Activated CD4-positive, alpha-beta T cell treated with anti-CD3 and anti-CD28 coated beads for 36 hours (primary cell): ENCODE measurements around the gene PPP1R12B. TPM values are rescaled to one million over a fixed set of nuclear protein-coding genes. Genes with fewer than 3 reads are reported as not detected.
"Not testable (repeated sequence)": the region's sequence is repeated elsewhere in the genome, so short reads cannot be mapped to it uniquely, and the experiment has no call there.

Experiments
- ATAC-seq: fragments of 200-7000 bp; cut with Tn5 transposase; one replicate; pipeline ENCODE4 v1.10.0; 2021; ENCODE audit warnings: mild to moderate bottlenecking, moderate library complexity
- CTCF ChIA-PET: fragments of 350-600 bp; sonication (Branson Sonifier 250); formaldehyde crosslinking; loops from one replicate; lab custom pipeline; 2021; ENCODE audit warnings: antibody characterized with exemption; lab: Charles Lee
- POLR2A ChIA-PET: fragments of 350-600 bp; sonication (Branson Sonifier 250); formaldehyde crosslinking; loops from one replicate; lab custom pipeline; 2021; ENCODE audit warnings: antibody characterized with exemption, inconsistent platforms; lab: Charles Lee
- DNase-seq: peaks from one replicate; pipeline ENCODE4 v3.0.0-alpha.2; 2020
- H3K27ac Mint-ChIP-seq: one replicate; pipeline ENCODE4 v1.8.0; 2021; ENCODE audit warnings: mixed read lengths
- H3K27me3 Mint-ChIP-seq: one replicate; pipeline ENCODE4 v1.8.0; 2021; ENCODE audit warnings: mixed read lengths
- H3K36me3 Mint-ChIP-seq: one replicate; pipeline ENCODE4 v1.8.0; 2021; ENCODE audit warnings: low read depth, mixed read lengths
- H3K4me1 Mint-ChIP-seq: one replicate; pipeline ENCODE4 v1.8.0; 2021; ENCODE audit warnings: mixed read lengths
- H3K4me3 Mint-ChIP-seq: one replicate; pipeline ENCODE4 v1.8.0; 2021; ENCODE audit warnings: mild to moderate bottlenecking, moderate library complexity, mixed read lengths
- H3K9me3 Mint-ChIP-seq: one replicate; pipeline ENCODE4 v1.8.0; 2021; ENCODE audit warnings: low read depth, mixed read lengths
- intact Hi-C, 2 experiments: fragments of 100-400 bp; cut with DNase I in 1 of 2; cut with micrococcal nuclease in 1 of 2; formaldehyde crosslinking; loops; one replicate each; pipeline versions ENCODE4 v1.14.2 to v1.15.1; 2022 to 2024; cut with DNase I, micrococcal nuclease
- total RNA-seq, 2 experiments: library from RNA; stranded (reverse); gene quantifications; one replicate each; pipeline ENCODE4 v1.2.3, GENCODE V29; 2021

PPP1R12B gene
- total RNA-seq, 2 experiments from 2014 or later: 10.3 to 13.2 TPM

DNA sequence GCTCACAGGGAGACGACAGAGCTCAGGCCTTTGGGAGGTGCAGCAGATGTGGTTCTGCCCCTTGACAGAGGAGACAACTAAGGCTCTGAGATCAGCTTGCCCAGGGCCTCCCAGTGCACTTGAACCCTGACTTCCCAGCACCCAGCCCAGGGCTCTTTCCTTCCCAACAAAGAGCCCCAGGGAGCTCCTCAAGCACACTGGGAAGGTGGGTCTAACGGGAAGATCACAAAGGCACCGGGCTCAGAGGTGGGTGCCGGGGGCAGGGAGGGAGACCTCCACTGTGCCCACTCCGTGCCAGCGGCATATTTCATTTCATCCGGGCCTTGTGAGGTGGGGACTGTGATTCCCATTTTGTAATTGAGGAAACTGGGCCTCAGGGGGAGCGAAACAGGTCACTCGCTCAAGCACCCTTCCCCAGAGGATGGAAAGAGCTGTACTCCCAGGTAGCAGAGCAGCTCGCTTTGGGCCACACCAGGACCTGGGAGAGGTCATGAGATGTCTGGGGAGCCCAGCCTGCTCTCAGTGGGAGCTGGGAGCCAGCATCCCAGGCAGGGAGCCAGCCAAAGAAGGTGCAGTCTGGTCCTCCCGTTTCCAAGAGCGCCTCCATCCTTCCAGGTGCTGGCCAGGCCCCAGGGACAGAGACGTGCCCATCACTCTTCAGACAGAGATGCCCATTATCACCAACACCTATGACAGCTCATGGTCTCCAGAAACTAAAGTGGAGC, 279.5 kb downstream of the PPP1R12B start:
- ATAC-seq (no peak), DNase-seq (no peak)
- Mint-ChIP-seq H3K9me3 (no peaks in the 10 kb centered on the region), H3K4me1 (peaks cover 32% of the 10 kb centered on the region), H3K4me3 (no peak overlapping the region), H3K27me3 (peaks cover 5% of the 10 kb centered on the region), H3K36me3 (no peaks in the 10 kb centered on the region), H3K27ac (no peak overlapping the region)
- ChIA-PET CTCF (interaction anchor here (0.9 kb wide), 1 partner anchor 10 kb away, joined by 3 read pairs; no protein-coding TSS in a partner anchor), POLR2A (interaction anchor here (0.7 kb wide), 1 partner anchor 150 kb away, joined by 3 read pairs; no protein-coding TSS in a partner anchor)
- intact Hi-C loops: loop anchor here (5.0 to 10.0 kb wide), 4 partner anchors 143 to 443 kb away; partner anchors contain the start of genes PPP1R12B (in 1 of the 2) and UBE2T (in 1 of the 2)

DNA sequence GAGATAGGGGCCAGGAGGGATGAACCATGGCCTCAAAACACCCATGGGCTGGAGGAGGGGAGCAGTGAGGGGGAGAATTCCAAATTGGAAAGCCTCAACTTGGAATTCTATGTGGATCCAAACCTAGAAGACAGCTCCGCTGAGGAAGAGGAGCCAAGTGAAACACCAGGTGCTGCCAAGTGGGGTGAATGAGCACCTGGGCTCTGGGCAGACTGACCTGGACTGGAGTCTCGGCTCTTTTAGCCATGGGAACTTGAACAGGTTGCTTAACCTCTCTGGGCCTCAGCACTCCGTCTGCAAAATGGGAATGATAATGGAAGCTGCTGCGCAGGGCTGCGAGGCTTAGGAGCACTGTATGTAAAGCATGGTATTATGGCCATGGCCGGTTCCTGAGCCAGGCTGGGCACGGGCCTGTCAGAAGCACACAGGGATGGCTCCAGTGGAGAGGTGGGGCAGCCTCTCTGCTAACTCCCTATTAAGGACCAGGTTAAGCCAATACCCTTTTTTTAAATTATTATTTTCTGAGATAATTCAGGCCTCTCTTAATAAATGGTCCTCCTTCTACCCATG, 280.2 kb downstream of the PPP1R12B start:
- Mint-ChIP-seq H3K27ac (no peak overlapping the region), H3K27me3 (peaks cover 5% of the 10 kb centered on the region), H3K4me3 (no peak overlapping the region), H3K4me1 (peaks cover 32% of the 10 kb centered on the region), H3K9me3 (no peaks in the 10 kb centered on the region), H3K36me3 (no peaks in the 10 kb centered on the region)
- CTCF ChIA-PET: interaction anchor here (0.6 to 1.3 kb wide), 2 partner anchors 91 to 94 kb away, joined by 3 read pairs; no protein-coding TSS in a partner anchor
- intact Hi-C loops: loop anchor here (5.0 to 10.0 kb wide), 4 partner anchors 144 to 444 kb away; partner anchors contain the start of genes PPP1R12B (in 1 of the 2) and UBE2T (in 1 of the 2)
- ATAC-seq: no peak
- POLR2A ChIA-PET: no interaction called here
- DNase-seq: no peak

DNA sequence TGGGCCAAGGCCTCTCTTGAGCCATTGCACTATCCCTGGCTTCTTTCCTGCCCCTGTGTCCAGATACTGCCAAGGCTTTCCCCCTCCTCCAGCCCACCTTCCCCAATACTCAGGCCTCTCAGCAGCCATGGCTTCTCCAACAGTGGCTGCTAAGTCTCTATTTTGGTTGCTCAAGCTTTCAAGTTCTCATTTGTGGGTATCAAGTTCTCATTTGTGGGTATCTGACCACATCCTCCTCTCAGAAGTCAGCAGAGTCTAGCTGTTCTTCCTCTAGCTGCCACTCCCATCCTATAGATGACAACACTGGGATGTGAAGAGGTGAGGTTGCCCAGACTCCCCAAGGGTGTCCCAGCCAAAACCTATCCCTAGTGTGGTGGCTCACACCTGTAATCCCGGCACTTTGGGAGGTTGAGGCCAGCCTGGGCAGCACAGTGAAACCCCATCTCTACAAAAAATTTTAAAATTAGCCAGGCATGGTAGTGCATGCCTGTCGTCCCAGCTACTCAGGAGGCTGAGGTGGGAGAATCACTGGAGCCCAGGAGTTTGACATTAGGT, 280.8 kb downstream of the PPP1R12B start:
- H3K4me3 Mint-ChIP-seq, H3K36me3 Mint-ChIP-seq, H3K27ac Mint-ChIP-seq, H3K9me3 Mint-ChIP-seq, DNase-seq, POLR2A ChIA-PET, H3K27me3 Mint-ChIP-seq: not testable (repeated sequence)
- CTCF ChIA-PET: interaction anchor here (0.5 to 1.3 kb wide), 3 partner anchors 51 to 94 kb away, joined by 3 read pairs; no protein-coding TSS in a partner anchor
- peak; percentile 87 for ATAC-seq
- intact Hi-C loops: loop anchor here (5.0 to 10.0 kb wide), 4 partner anchors 145 to 445 kb away; partner anchors contain the start of genes PPP1R12B (in 1 of the 2) and UBE2T (in 1 of the 2)
- H3K4me1 Mint-ChIP-seq: peaks cover 32% of the 10 kb centered on the region

DNA sequence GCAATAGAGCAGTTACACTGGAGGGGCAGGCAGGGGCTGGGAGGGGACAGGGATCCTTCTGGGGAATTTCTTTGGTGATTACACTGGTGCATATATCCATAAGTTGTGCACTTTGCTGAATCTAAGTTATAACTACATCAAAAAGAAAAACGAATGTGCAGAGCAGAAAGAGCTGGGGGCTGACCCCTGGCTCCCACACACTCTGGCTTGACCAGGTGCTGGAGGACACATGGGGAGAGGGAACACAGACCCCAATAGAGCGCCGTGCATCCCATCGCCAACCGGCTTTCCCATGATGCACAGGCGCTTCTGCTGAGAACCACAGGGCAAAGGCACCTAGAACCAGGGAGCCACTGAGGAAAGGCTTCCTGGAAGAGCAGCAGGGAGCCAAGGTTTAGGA, 281.6 kb downstream of the PPP1R12B start:
- CTCF ChIA-PET: interaction anchor here (0.5 kb wide), 1 partner anchor 52 kb away, joined by 3 read pairs; no protein-coding TSS in a partner anchor
- ATAC-seq, DNase-seq, POLR2A ChIA-PET, H3K27me3 Mint-ChIP-seq, H3K4me3 Mint-ChIP-seq, H3K36me3 Mint-ChIP-seq, intact Hi-C loops, H3K9me3 Mint-ChIP-seq, H3K27ac Mint-ChIP-seq: not testable (repeated sequence)
- peaks cover 32% of the 10 kb centered on the region for H3K4me1 Mint-ChIP-seq

DNA sequence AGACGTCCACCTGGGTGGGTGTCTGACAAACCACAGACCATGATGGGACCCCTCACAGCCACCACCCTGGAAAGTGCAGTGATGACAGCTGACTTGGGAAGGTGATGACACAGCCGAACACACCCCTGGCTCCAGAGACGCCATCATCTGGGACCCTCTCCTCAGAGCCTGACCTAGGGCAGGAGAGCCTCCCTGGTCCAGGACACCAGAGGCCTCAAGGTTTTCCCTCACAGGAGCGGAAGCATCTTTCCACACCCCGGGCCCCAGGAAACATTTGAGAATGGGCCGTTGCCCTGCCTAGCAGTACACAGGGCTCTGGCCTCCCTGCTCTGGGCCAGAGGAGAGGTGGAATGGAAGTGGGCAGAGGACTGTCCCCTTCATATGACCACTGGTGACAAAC, 282.0 kb downstream of the PPP1R12B start:
- no peaks in the 10 kb centered on the region for H3K9me3 Mint-ChIP-seq
- H3K27ac Mint-ChIP-seq: no peak overlapping the region
- peaks cover 32% of the 10 kb centered on the region for H3K4me1 Mint-ChIP-seq
- DNase-seq (no peak), ATAC-seq (no peak)
- H3K4me3 Mint-ChIP-seq: no peak overlapping the region
- peaks cover 5% of the 10 kb centered on the region for H3K27me3 Mint-ChIP-seq
- POLR2A ChIA-PET: no interaction called here
- CTCF ChIA-PET: interaction anchor here (0.9 kb wide), 1 partner anchor 98 kb away, joined by 3 read pairs; no protein-coding TSS in a partner anchor
- no peaks in the 10 kb centered on the region for H3K36me3 Mint-ChIP-seq
- intact Hi-C loops: no loop called here

DNA sequence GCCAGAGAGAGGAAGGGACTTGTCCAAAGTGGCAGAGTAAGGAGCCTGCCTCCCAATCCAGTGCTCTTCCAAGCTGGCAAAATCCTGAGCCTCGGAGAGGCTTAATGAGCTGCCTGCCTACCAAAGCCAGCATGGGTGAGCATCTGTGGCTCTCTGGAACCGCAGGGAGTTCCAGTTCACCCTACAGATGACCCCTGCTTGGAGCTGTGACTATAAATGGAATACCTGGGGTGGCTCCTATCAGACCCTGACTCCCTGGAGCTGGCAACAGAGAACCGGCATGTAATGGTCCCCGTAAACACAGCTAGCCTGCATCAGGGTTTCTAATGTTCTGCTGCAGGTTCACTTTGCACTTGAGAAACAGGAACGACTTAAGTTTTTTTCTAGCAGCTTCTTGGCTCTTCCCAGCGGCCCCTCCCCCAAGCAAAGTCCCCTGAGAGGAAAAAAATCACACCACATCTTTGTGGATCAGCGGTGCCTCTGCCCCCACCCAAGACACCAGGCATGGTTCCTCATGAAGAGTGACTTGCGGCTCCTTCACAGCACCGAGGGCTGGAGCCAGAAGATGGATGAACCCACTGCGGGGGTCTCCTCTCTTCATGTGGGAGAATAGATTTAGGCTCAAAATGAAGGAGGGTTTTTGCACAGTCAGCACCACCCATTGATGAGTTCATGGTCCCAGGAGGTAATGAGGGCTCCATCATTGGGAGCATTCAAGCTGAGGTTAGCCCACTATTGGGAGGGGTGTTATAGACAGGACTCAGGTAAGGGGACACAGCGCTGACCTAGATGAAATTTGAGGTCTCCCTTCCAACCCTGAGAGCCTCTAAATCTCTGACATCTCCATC, 282.8 kb downstream of the PPP1R12B start:
- no peaks in the 10 kb centered on the region for H3K36me3 Mint-ChIP-seq
- ATAC-seq (no peak), DNase-seq (no peak)
- H3K27ac Mint-ChIP-seq: no peak overlapping the region
- peaks cover 5% of the 10 kb centered on the region for H3K27me3 Mint-ChIP-seq
- H3K4me1 Mint-ChIP-seq: peaks cover 32% of the 10 kb centered on the region
- ChIA-PET CTCF (interaction anchor here (0.9 kb wide), 1 partner anchor 97 kb away, joined by 3 read pairs; no protein-coding TSS in a partner anchor), POLR2A (no interaction called here)
- intact Hi-C loops: no loop called here
- no peaks in the 10 kb centered on the region for H3K9me3 Mint-ChIP-seq
- H3K4me3 Mint-ChIP-seq: no peak overlapping the region

DNA sequence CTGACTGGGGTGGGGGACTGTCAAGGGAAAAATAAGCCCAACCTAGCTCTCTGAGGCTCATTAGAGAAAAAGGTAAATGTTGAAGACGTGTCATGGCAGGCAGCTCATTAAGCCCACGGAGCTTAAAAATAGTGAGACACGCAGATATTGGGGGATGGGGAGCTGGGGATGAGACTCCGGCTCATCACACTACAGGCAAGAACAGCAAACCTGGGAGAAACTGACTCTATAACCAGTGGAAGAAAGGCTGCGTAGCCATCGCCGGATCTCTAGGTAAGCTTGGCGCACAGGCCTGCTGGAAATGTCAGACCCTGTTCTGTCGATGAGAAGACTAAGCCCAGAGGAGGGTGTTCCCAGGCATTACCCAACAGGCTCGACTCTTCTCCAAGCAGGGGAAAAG, 283.7 kb downstream of the PPP1R12B start:
- Mint-ChIP-seq H3K4me1 (peaks cover 32% of the 10 kb centered on the region), H3K9me3 (no peaks in the 10 kb centered on the region), H3K36me3 (no peaks in the 10 kb centered on the region), H3K4me3 (no peak overlapping the region), H3K27ac (no peak overlapping the region), H3K27me3 (peaks cover 5% of the 10 kb centered on the region)
- POLR2A ChIA-PET: no interaction called here
- intact Hi-C loops: no loop called here
- ATAC-seq: no peak
- CTCF ChIA-PET: interaction anchor here (0.7 kb wide), 1 partner anchor 57 kb away, joined by 3 read pairs; no protein-coding TSS in a partner anchor
- no peak for DNase-seq

DNA sequence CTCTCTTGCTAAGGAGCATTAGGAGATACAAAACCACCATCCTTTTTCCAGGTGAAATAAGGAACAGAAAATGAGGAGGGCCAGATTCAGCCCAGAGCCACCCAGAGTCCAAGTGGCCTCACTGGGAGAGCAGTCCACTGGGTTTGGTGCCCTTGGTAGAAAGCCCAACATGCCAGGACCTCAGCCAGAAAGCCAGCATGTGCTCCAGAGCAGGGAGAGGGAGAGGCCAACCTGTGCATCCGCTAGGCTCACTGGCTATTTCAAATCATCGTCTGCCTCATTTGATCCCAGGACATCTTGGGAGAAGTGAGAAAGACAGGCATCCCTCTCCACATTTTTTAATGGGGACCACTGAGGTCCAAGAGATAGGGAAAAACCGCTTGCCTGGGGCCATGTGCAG, 287.7 kb downstream of the PPP1R12B start:
- peaks cover 20% of the 10 kb centered on the region for H3K27me3 Mint-ChIP-seq
- ATAC-seq, H3K9me3 Mint-ChIP-seq, POLR2A ChIA-PET, H3K4me3 Mint-ChIP-seq, intact Hi-C loops, H3K36me3 Mint-ChIP-seq, H3K4me1 Mint-ChIP-seq, H3K27ac Mint-ChIP-seq, DNase-seq, CTCF ChIA-PET: not testable (repeated sequence)

DNA sequence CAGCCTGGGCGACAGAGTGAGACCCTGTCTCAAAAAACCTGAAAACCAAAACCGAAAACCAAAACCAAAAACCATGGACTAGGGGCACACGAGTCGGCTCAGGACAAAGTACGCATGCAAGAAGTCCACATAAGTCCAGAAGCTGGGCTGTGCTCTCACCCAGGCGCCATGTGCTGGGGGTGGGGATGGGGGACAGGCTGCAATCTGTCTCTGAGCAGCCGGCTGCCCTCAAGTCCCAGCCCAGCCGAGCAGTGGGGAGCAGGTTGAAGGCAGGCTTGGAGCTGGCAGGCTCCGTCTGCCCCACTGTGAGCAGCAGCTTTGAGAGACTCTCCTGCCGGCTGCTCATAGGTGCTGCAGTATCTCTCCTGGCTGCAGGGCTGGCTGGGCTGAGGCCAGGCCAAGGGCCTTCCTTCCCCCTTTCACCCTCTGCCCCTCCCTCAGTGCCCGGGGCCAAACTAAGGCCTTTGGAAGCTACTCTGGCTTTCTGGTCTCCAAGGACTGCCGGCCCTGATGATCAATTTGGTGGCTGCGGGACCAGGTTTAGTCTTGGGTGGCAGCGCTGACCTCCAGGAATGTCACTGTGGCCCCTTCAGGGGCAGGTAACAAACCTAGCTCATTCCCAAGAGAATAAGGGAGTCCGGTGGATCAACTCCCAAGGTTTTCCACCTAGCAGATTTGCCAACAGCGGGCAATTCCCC, 289.0 kb downstream of the PPP1R12B start:
- H3K36me3 Mint-ChIP-seq, ATAC-seq, H3K9me3 Mint-ChIP-seq, CTCF ChIA-PET, intact Hi-C loops, DNase-seq, H3K27ac Mint-ChIP-seq, H3K4me1 Mint-ChIP-seq, H3K4me3 Mint-ChIP-seq, POLR2A ChIA-PET: not testable (repeated sequence)
- H3K27me3 Mint-ChIP-seq: peaks cover 33% of the 10 kb centered on the region

DNA sequence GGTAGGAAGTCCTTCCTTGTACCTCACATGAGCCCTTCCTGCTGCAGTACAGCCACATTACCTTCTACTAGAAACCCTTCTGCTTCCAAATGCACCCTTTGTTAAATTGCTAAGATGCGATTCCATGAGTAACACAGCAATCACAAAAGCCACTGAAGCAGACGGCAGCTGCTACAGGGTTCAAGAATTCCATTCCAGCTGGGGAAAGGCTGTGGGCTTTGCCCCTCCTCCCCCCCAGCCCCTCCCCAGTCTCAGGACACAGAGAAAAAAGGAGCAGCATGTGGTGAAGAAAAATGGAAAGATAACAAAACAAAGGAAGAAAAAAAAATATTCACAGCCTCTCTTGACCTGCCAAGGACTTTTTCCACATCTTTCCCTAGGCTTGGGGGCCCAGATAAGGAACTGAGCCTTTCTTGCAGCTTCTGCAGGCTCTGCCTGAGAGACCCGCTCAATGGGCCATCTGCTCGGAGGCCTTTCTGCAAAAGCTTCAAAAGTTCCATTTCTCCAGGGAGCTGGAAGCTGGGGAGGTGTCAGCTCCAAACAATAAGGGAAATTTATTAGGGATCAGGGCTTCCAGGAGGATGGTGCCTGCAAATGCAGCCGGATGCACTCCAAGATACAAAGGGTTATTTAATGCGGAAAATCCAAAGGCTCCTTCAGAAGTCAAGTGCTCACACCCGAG, 289.7 kb downstream of the PPP1R12B start:
- peaks cover 38% of the 10 kb centered on the region for H3K27me3 Mint-ChIP-seq
- no peak for DNase-seq
- no peaks in the 10 kb centered on the region for H3K36me3 Mint-ChIP-seq
- POLR2A ChIA-PET: no interaction called here
- no peak overlapping the region for H3K27ac Mint-ChIP-seq
- ATAC-seq: no peak
- H3K4me1 Mint-ChIP-seq: peaks cover 11% of the 10 kb centered on the region
- intact Hi-C loops: no loop called here
- no peak overlapping the region for H3K4me3 Mint-ChIP-seq
- CTCF ChIA-PET: no interaction called here
- no peaks in the 10 kb centered on the region for H3K9me3 Mint-ChIP-seq
